HG03432 (cell line): ENCODE results near the gene BRD3.

Experiments used
- ATAC-seq: cut with Tn5 transposase; IDR thresholded peaks from one replicate; pipeline ENCODE4 v1.9.1; 2021; ENCODE audit warnings: mild to moderate bottlenecking, moderate library complexity; ENCODE audit not compliant: unreplicated experiment

BRD3 gene

DNA sequence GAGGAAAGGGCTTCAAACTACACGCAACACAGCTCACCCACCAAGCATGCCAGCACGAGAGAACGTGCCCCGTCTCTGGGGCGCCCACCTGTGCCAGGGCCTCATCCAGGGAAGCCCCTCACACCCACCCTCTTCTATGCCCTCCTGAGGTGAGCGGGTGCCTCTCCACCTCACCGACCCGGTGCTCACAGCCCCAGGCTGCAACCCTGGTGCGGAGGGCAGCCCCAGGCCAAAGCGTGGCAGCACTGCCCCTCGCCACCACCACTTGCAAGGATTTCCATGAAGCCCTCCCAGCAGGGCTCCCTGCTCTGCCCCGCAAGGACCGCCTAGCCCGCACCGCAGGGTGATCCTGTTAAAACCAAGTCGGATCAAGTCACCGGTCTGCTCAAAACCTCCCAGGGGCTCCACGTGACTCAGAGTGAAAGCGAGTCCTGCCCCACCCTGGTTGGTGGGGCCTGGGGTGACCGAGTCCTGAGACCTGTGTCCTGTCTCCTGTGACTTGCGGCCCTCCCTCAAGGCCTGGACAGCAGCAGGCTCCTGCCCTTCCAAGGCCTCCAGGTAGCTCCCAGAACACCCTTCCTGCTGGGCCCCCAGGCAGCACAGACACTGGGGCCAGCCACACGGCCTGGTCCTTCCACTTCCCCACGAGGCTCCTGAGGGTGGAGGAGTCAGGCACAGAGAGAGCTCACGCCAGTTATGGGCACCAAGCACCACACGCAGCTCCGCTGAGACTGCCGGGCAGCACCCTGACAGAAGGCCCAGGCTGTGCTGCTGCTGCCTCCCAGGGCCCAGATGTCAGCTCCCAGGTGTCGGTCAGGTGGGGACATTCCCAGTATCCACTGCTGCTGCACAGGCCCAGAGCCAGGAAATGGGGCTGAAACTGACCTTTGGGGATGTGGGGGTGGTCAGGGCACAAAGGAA lies 12.7 kb downstream of the BRD3 start:
- no peak for ATAC-seq

DNA sequence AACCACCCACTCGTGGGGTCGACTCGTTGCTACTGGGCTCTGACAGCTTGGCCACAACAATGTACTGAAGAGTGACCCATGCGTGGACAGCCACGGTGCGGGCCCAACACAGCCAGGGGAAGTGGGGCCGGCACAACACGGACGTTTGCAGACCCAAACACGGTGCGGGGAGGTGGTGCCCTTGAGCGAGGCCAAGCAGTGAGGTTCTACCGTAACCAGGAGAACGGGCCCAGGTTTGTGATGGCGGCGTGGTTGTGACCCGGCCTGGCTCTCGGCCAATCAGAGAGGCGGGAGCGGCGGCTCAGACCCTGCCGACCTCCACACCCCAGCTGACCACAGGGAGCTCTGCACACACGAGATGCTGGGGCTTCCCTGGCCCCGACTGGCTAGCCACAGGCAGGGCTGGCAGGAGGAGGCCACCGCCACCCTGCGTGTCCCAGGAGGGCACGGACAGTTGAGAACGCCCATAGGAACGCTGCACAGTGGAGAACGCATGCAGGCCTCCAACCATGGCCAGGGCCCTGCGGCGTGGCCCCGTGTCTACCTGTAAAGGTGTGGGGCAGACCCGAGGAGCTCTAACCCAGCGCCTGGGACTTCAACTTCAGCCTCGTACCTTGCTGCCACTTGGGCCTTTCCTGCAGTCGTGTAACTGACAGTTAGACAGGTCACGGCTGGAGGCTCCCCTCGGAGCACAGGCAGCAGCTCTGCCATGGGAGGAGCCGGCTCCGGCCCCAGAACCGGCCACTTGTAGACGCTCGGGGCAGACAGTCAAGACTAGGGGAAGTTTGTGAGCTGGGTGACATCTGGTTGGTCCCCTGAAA lies 13.7 kb downstream of the BRD3 start:
- ATAC-seq = no peak

DNA sequence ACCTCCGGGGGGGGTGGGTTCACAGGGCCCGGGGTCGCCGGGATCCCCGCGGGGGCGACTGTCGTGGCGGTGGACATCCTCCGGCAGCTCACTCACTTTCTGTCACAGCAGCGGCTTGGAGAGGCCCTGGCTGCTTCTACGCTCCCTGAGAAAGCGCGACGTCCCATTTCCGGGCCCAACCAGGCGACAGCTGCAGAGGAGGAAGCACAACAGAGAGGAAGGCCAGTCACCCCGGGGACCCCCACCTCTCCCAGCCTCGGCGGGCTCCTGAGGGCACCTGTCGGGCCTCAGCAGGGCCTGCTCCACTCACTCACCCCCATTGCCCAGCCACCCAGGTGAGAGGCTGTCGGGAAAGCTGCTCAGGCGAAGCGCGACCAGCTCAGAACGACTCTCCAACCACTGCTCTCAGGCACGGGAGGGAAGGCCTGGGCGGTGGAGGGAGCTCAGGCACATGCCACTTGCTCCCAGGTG lies 14.4 kb downstream of the BRD3 start:
- no peak for ATAC-seq

DNA sequence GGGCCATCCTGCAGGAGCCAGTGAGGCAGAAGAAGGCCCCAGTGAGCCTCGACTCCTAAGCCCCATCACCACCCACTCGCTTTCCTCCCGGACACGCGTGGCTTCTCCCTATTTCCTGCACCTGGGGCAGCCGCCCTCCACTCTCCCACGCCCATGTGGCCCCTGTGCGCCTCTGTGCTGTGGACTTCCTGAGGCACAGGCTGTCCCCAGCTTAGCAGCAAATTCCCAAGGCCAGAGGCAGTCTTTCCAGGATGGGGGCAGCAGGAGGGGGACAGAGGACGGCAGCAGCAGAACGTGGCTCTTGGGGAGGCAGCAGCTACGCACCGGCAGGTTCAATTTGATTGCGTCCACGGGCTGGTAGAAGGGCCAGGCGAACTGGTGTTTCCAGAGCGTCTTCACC lies 14.9 kb downstream of the BRD3 start:
- ATAC-seq = no peak

DNA sequence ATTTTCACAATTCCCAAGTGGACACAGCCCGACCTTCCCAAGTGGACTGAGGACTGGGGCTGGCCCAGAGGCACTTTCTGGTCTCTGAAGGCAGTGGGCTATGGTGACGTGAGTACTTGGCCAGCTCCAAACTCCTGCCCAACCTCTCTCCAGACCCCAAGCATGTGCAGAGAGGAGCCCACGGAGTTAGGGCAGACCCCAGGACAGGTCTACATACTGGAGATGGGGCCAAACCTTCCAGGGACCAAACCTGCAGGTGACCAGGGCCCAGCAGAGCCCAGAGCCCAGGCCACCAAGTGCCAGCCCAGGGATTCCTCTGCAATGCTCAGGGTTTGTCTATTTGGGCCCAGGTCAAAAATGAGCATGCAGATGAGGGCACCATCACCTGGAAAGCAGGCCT lies 15.3 kb downstream of the BRD3 start:
- ATAC-seq = no peak

DNA sequence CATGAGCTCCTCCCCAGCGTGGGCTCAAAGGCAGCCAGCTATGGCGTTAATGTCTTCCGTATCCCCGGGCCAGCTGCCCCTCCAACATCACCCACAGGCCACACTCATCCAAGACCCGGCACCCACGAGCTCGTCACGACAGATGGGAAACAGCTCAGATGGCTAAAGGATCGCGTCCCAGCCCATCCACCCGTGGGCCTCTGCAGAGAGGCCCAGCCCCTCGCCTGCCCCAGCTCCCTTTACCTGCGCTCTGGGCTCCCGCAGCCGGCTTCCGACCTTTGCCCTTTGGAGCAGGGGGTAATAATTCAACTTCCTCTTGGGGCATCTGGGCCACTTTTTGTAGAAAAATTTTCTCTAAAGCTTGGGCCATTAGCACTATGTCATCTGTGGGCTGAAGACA lies 16.5 kb downstream of the BRD3 start:
- no peak for ATAC-seq

DNA sequence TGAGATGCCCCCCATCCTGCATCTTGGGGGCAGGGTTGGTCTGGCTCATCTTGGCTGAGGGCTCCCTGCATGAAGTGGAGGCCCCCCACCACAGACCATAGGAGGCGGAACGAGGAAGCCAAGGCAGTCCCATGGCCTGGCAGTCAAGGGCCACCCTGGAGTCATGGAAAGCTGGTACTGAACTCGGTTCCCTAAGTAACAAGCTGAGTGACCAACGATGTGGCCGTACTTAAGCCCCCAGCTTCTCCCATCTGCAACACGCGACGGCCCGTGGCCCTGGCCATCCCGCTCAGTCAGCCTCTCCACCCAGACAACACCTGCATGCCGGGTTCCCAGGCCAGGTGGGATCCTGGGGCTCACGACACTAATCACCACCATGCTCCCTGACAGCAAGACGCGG lies 17.1 kb downstream of the BRD3 start:
- ATAC-seq = no peak

DNA sequence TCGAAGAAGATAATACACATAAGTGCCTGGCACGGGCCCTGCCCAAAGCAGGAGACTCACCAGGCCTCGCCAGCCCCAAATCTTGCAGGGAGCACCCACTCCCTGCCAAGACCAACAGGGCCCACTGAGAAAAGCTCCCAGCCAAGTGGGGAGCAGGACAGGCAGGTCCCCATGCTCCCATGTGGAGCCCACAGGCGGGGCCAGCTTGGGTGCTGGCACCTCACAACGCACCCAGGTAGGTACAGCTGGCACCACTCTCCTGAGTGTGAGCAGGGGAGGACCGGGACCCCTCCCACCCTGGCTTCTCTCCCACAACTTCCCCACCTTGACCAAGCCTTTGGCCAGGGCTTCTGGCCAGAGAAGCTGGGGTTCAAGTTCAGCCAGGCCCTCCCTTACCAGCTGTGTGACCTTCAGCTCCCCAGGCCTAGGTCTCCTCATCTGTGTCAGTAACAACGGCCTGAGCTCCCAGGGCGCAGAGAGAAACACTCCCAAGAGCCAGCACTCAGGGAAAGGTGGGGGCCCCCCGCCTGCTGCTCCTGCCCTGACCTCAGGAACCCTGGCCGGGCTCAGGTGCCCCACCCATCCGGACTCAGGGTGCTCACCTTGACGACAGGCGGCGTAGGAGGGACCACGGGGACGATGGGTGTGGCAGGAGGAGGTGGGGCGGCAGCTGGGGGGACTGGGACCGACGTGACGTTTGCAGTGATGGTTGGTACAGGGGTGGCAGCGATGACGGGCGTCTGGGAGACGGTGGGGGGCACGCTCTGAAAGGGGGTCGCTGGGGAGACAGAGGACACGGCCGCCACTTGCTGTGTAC lies 17.8 kb downstream of the BRD3 start:
- ATAC-seq = no peak

DNA sequence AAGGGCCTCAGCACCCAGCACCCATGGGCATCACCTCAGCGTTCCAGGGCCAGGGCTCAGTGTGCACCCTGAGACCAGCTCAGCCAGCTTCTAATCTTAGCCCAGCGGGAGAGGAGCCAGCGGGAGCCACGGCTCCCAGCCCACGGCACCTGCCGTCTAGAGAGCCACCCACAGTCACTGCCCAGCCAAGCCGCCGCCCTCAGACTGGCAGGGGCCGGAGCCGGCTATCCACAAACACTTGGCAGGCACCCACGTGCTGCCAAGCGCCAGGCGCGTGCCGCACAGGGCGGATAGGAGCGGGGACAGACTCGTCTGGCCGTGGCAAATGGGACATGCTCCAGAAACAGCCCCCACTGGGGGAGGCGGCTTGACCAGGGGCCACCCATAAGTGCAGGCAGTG lies 18.6 kb downstream of the BRD3 start:
- no peak for ATAC-seq

DNA sequence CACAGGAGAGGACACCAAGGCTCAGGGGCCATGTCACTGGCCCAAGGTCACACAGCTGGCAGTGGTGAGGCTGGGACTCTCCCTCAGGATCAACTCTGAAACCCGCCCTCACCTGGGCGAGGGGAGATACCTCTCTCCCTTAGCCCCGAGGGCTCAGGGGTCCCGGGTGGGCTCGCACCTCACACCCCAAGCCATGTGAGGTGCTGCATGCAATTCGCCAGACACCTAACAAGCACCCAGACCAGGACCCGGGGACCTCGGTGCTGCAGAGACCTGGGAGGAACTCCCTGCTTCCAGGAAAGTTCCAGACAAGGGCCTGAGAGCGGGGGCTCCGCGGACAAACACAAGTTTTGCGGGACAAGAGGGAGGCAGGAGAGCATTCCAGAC lies 19.3 kb downstream of the BRD3 start:
- no peak for ATAC-seq

DNA sequence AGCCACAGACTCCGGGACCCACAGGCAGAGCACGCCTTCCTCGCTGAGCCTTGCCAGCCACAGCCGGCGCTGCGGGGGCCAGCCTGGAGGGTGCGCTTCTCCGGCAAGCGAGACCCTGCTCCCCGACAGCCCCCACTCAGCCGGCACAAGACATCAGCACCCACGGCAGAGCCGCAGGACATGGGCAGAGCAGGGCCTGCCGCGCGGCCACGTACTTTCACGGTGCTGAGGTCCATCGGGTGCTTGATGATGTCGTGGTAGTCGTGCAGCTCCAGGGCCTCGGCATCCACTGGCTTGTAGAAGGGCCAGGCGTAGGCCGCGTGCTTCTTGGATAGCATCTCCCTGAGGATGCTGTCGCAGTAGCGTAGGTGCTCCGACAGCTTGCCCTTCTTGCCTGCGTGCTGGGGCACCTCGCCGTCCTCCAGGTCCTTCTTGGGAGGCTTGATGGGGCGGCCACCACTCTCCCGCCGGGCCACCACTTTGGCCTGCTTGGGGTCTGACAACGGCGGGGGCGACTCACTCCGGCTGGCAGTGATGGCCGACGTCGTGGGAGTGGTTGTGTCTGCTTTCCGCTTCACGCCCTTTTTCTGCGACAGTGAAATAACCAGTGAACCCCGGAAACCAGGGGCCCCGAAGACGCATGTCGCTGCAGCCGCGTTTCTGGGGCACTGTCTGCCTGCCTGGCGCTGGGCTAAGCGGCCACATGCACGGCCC lies 19.8 kb downstream of the BRD3 start:
- no peak for ATAC-seq

DNA sequence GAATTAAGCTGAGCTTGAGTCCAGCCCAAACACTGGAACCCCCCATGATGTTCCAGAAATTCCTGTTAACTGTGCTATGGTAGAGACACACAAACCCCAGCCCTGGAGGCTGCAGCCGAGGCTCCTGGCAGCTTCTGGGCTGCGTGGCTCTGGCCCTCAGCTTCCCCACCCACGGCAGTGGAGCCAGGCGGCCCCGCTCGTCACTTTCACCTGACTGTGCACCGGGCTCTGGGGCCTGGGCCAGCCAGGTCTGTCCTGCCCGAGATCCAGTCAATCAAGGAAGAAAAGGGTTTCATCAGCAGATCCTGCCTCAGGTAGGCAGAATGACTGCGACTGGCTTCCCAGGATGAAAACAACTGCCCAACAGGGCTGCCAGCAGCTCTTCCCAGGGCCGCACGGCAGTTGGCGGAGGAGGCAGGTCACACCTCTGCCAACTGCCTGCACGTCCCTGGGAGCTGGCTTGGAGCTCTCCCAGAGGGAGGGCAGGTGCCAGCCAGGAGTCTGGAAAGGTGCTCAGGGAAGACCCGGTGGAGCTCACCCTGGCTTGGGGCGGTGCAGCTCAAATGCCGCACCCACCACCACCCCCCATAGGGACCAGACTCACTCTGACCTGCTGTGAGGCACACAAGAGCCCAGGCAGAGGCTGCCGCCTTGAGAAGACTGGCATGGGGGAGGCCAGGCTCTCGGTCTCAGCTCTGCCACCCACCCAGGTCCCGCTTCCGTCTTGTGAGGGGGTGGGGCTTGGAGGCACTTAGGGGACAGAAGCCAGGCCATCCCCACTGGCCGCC lies 20.7 kb downstream of the BRD3 start:
- no peak for ATAC-seq

DNA sequence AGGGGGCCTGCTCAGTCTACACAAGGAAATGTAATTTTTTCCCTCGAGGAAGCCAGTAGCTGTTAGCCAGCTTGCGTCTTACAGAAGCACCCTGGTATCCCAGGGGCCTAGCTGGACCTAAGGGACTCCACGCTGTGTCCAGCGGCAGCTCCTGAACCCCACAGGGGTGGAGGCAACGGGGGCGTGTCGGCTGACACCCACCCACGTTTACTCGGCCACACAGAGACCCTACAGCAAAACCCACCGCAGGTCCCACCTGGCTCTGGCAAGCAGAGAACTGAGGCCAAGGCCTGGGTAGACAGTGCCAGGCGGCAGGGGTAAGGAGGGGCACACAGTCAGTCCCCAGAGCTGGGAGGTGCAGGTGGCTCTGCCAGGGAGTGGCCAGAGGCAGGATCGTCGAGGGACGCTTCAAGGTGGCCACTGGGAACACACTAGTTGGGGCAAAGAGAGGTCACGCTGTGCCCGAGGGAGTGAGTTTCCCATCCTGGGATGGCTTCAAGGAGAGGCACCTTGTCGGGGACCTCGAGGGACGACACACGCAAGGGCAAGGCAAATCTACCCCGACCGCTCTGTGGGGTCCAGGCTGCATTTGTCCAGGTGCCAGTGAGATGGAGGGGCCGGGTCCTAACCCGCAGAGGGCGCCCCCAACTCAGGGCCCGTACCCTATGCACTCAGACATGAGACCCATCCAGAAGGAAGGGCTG lies 21.8 kb downstream of the BRD3 start:
- ATAC-seq = no peak

DNA sequence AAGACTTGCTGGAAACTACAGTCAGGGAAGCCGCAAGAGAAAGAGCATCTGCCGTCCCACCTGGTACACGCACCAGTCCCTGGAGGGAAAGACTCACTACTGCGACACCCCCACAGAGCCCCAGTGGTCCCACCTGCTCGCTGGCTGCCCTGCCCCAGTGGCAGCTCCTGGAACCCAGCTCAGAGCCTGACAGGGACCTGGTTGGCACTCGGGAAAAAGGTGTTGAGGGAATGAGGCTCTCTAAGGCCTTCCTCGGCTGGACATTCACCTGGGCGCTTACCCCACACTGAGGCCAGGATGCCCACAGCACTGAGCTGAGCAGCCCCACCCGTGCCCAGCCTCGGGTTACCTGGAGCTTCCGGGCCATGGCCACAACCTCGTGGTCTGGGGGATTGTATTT lies 22.9 kb downstream of the BRD3 start:
- ATAC-seq = no peak

DNA sequence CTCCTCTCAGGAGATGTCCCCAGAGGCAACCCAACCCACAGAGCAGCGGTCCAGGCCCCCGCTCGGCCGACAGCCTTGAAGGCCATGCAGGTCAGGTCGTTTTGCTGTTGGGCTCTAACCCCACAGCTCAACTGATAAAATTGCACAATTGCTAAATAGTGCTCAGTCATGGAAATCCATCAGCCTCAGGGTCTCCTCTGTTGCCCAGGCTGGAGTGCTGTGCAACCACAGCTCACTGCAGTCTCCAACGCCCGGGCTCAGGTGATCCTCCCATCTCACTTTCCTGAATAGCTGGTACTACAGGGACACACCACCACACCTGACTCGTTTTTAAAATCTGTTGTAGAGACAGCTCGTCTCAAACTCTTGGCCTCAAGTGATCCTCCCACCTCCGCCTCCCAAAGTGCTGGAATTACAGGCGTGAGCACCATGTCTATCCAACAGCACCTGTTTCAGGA lies 24.3 kb downstream of the BRD3 start:
- no peak for ATAC-seq

DNA sequence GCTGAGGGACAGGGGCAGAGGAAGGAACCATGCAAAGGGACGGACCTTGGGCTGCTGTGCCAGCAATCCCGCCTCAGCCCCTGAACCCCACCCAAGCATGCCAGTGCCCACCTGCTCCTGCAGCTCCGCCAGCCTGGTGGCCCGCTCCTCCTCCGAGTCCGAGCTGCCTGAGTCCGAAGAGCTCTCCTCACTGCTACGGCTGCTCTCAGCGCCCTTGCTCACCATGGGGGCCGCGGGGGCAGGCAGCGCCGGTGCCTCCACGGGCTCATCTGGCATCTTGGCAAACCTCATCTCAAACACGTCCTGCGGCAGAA lies 26.2 kb downstream of the BRD3 start:
- no peak for ATAC-seq

DNA sequence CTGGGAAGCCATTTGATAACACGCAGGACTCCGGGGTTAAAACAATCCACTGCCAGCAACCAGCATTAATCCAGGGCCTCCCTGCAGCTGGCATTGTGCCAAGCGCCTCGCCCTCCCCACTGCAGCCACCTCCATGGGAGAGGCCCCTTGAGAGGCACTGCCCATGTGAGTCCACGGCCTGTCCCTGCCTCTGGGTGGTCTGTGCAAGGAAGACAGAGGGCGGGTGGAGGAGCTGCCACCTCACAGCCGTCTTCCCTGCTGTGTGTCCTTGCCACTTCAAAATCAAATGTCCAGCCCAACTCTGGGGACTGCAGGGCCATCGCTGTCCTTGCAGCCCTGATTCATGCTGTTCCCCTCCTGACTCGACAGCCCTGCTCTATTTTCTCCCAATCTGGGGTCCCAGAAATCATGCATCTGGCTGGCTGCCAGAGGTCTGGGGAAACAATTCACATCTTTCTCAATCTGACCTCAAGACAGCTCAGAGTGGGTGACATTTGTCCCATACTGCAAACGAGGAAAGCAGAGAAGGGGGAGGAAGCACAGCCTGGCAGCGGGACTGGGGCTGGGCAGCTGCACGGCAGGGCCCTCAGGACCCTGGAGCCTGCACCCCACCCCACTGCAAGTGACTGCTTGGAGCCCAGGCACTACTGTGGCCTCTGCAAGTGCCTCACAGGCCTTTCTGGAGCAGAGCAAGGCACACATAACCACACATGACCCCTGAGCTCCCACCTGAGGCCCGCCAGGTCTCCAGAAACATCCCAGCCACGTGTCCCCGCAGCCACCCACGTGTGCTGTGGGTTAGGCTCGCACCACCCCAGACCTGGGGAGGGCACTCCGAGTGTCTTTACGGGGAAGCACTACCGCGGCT lies 26.8 kb downstream of the BRD3 start:
- no peak for ATAC-seq

DNA sequence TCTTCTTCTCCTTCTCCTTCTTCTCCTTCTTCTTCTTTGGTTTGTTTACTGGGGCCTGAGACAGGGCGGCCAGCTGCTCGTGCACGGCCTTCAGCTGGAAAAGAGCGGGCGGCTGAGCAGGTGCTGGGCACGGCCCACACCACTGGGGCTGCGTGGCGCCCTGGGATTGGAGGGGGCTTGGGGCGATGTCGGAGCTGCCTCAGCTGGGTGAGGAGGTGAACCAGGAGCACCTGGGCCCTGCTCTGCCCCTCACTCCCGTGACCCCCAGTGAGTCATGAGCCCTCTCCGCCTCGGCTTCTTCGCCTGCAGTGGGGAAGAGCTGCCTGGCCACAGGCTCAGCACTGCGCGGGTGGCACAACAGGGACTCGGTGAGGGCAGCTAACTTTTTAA lies 27.7 kb downstream of the BRD3 start:
- no peak for ATAC-seq
